KMS-11 (cell line): ENCODE measurements around the gene EPHB1.

Experiments
- H2AFZ ChIP-seq: fragments of 200-600 bp; sonication (generic); 2 replicates; pipeline ENCODE4 v1.6.1; 2016; ENCODE audit warnings: antibody characterized with exemption, mixed run types, low read depth
- H3K27ac ChIP-seq: fragments of 200-600 bp; sonication (generic); 2 replicates; pipeline ENCODE4 v1.6.1; 2016; ENCODE audit warnings: mild to moderate bottlenecking, mixed run types
- H3K27me3 ChIP-seq: fragments of 200-600 bp; sonication (generic); 2 replicates; pipeline ENCODE4 v1.6.1; 2017; ENCODE audit warnings: mild to moderate bottlenecking, low read depth, mixed run types, moderate library complexity; ENCODE audit not compliant: insufficient read depth
- H3K36me3 ChIP-seq: fragments of 200-600 bp; sonication (generic); 2 replicates; pipeline ENCODE4 v1.6.1; 2017; ENCODE audit warnings: mild to moderate bottlenecking, mixed run types; ENCODE audit not compliant: insufficient read depth
- H3K4me1 ChIP-seq: fragments of 200-600 bp; sonication (generic); 2 replicates; pipeline ENCODE4 v1.6.1; 2016; ENCODE audit warnings: mild to moderate bottlenecking, low read depth, mixed run types; ENCODE audit not compliant: poor library complexity, severe bottlenecking
- H3K4me2 ChIP-seq: fragments of 200-600 bp; sonication (generic); 2 replicates; pipeline ENCODE4 v1.7.0; 2016; ENCODE audit warnings: mild to moderate bottlenecking, mixed run types
- H3K4me3 ChIP-seq: fragments of 200-600 bp; sonication (generic); IDR thresholded peaks from 2 replicates; pipeline ENCODE4 v1.6.1; 2017; ENCODE audit warnings: low read depth, low read length, mixed read lengths; ENCODE audit not compliant: insufficient read depth
- H3K79me2 ChIP-seq: fragments of 200-600 bp; sonication (generic); 2 replicates; pipeline ENCODE4 v1.6.1; 2016; ENCODE audit warnings: low read depth, mixed run types; ENCODE audit not compliant: insufficient read depth
- H3K9ac ChIP-seq: fragments of 200-600 bp; sonication (generic); 2 replicates; pipeline ENCODE4 v1.6.1; 2016; ENCODE audit warnings: mild to moderate bottlenecking, mixed run types
- H4K20me1 ChIP-seq: fragments of 200-600 bp; sonication (generic); 2 replicates; pipeline ENCODE4 v1.6.1; 2016; ENCODE audit warnings: mild to moderate bottlenecking, mixed run types; ENCODE audit not compliant: insufficient read depth
- TF ChIP-seq, protein P1 (sequence below): fragments of 200-600 bp; sonication (generic); conservative IDR thresholded peaks from 2 replicates; pipeline ENCODE4 v1.6.1; 2017; ENCODE audit warnings: low read depth, mild to moderate bottlenecking, antibody characterized with exemption, low read length, moderate library complexity, mixed read lengths

The EPHB1 gene

DNA sequence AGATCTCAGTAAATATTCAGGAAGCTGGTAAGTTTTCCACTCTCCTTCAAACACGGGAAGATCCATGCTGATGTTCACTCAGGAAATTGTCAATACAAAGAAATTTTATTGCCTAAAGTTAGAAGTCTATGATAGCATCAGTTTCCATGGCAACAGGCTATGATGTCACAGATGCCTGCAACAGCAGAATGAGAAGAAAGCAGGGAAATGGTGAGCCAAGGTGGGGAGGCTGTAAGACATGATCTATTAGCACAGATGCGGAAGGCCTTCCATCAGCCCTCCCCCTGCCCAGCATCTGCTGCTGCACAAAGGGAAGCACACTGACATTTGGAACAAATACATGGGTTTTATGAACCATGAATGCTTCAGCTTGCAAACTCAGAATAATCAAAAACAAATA lies 28.6 kb downstream of the EPHB1 start:
- H3K36me3 ChIP-seq: no peaks in the 10 kb centered on the region
- H3K4me1 ChIP-seq: no peaks in the 10 kb centered on the region
- no peak overlapping the region for H2AFZ ChIP-seq
- no peaks in the 10 kb centered on the region for H3K27me3 ChIP-seq
- H3K27ac ChIP-seq: no peak overlapping the region
- no peak overlapping the region for H3K4me3 ChIP-seq
- no peak overlapping the region for H3K4me2 ChIP-seq
- H3K79me2 ChIP-seq: no peaks in the 10 kb centered on the region
- TF ChIP-seq, protein P1, sequence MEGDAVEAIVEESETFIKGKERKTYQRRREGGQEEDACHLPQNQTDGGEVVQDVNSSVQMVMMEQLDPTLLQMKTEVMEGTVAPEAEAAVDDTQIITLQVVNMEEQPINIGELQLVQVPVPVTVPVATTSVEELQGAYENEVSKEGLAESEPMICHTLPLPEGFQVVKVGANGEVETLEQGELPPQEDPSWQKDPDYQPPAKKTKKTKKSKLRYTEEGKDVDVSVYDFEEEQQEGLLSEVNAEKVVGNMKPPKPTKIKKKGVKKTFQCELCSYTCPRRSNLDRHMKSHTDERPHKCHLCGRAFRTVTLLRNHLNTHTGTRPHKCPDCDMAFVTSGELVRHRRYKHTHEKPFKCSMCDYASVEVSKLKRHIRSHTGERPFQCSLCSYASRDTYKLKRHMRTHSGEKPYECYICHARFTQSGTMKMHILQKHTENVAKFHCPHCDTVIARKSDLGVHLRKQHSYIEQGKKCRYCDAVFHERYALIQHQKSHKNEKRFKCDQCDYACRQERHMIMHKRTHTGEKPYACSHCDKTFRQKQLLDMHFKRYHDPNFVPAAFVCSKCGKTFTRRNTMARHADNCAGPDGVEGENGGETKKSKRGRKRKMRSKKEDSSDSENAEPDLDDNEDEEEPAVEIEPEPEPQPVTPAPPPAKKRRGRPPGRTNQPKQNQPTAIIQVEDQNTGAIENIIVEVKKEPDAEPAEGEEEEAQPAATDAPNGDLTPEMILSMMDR: no peak
- no peaks in the 10 kb centered on the region for H4K20me1 ChIP-seq
- no peak overlapping the region for H3K9ac ChIP-seq

DNA sequence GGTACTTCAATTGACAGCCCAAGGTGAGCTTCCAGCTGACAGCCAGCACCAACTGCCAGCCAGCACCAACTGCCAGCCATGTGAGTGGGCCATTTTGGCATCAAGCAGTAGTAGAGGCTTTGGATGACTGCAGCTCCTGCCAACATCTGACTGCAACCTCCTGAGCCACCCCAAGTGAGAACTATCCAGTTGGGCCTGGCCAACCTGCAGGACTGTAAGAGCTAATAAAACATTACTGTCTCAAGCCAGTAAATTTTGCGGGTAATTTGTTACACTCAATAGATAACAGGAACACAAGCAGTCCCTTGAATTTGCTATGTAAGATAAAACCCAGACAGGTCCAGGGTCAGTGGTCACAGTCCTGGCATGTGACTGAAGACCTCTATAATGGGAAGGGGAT lies 29.7 kb downstream of the EPHB1 start:
- no peak overlapping the region for H3K27ac ChIP-seq
- no peaks in the 10 kb centered on the region for H3K4me1 ChIP-seq
- no peaks in the 10 kb centered on the region for H3K36me3 ChIP-seq
- H3K4me2 ChIP-seq: no peak overlapping the region
- no peak overlapping the region for H2AFZ ChIP-seq
- H4K20me1 ChIP-seq: no peaks in the 10 kb centered on the region
- no peaks in the 10 kb centered on the region for H3K79me2 ChIP-seq
- H3K9ac ChIP-seq: no peak overlapping the region
- TF ChIP-seq, protein P1: no peak
- no peak overlapping the region for H3K4me3 ChIP-seq
- H3K27me3 ChIP-seq: no peaks in the 10 kb centered on the region

GRCh38 chr3:134827213-134827612 lies 32.2 kb downstream of the EPHB1 start:
- Histone ChIP-seq H3K36me3 (no peaks in the 10 kb centered on the region), H3K4me1 (no peaks in the 10 kb centered on the region), H3K4me2 (no peak overlapping the region), H3K4me3 (no peak overlapping the region), H2AFZ (no peak overlapping the region), H3K27ac (no peak overlapping the region), H3K9ac (no peak overlapping the region), H3K27me3 (no peaks in the 10 kb centered on the region), H3K79me2 (no peaks in the 10 kb centered on the region), H4K20me1 (no peaks in the 10 kb centered on the region)
- TF ChIP-seq, protein P1: no peak

GRCh38 chr3:134829721-134830120 lies 34.7 kb downstream of the EPHB1 start:
- H3K27ac ChIP-seq: no peak overlapping the region

More at GRCh38 chr3:134829721-134830120, 34.7 kb downstream of the EPHB1 start:
- no peaks in the 10 kb centered on the region for H4K20me1 ChIP-seq
- H3K27me3 ChIP-seq: no peaks in the 10 kb centered on the region
- no peak overlapping the region for H3K4me2 ChIP-seq
- no peak overlapping the region for H3K4me3 ChIP-seq
- no peak overlapping the region for H2AFZ ChIP-seq
- no peaks in the 10 kb centered on the region for H3K36me3 ChIP-seq
- no peaks in the 10 kb centered on the region for H3K79me2 ChIP-seq
- TF ChIP-seq, protein P1: no peak
- H3K4me1 ChIP-seq: no peaks in the 10 kb centered on the region
- no peak overlapping the region for H3K9ac ChIP-seq
